AG04450 (cell line): ENCODE measurements around the gene SP5. TPM values are rescaled to one million over a fixed set of nuclear protein-coding genes. Genes with fewer than 3 reads are reported as not detected.
"Not testable (repeated sequence)": the region's sequence is repeated elsewhere in the genome, so short reads cannot be mapped to it uniquely, and the experiment has no call there.

Source experiments
- CTCF ChIA-PET: fragments of 300-600, 350-600 bp; formaldehyde crosslinking; extraction: SDS; loops from one replicate; lab custom pipeline; 2022; ENCODE audit warnings: antibody characterized with exemption, inconsistent platforms; lab: Charles Lee
- POLR2A ChIA-PET: fragments of 350-600 bp; formaldehyde crosslinking; extraction: SDS; loops from one replicate; lab custom pipeline; 2021; ENCODE audit warnings: antibody characterized with exemption, inconsistent platforms; lab: Yijun Ruan, JAX
- DNase-seq: peaks from one replicate; pipeline ENCODE4 v3.0.0-alpha.2; 2011; ENCODE audit warnings: low read depth, low spot score
- H3K27ac ChIP-seq: one replicate; pipeline ENCODE4 v1.5.1; 2012; ENCODE audit warnings: low read depth, low read length, control low read depth
- H3K27me3 ChIP-seq: one replicate; pipeline ENCODE4 v1.6.0; 2012; ENCODE audit warnings: low read length; ENCODE audit not compliant: control insufficient read depth, insufficient read depth
- H3K4me3 ChIP-seq: 2 replicates; pipeline ENCODE4 v1.5.1; 2011; ENCODE audit warnings: mild to moderate bottlenecking, low read depth, low read length, control low read depth
- H3K9me3 ChIP-seq: 2 replicates; pipeline ENCODE4 v1.5.1; 2012; ENCODE audit warnings: low read length; ENCODE audit not compliant: control insufficient read depth, insufficient read depth
- polyA plus RNA-seq: library from polyadenylated mRNA; depleted of rRNA; stranded (reverse); fragments of >200 nt; gene quantifications from 2 replicates; pipeline ENCODE4 v1.2.3, GENCODE V29; 2011
- TF ChIP-seq, protein P1 (sequence below): IDR thresholded peaks from 2 replicates; pipeline ENCODE4 v1.5.1; 2011; ENCODE audit warnings: low read depth, low read length, control low read depth, inconsistent platforms

SP5 gene
- polyA plus RNA-seq, 1 experiment: not detected

DNA sequence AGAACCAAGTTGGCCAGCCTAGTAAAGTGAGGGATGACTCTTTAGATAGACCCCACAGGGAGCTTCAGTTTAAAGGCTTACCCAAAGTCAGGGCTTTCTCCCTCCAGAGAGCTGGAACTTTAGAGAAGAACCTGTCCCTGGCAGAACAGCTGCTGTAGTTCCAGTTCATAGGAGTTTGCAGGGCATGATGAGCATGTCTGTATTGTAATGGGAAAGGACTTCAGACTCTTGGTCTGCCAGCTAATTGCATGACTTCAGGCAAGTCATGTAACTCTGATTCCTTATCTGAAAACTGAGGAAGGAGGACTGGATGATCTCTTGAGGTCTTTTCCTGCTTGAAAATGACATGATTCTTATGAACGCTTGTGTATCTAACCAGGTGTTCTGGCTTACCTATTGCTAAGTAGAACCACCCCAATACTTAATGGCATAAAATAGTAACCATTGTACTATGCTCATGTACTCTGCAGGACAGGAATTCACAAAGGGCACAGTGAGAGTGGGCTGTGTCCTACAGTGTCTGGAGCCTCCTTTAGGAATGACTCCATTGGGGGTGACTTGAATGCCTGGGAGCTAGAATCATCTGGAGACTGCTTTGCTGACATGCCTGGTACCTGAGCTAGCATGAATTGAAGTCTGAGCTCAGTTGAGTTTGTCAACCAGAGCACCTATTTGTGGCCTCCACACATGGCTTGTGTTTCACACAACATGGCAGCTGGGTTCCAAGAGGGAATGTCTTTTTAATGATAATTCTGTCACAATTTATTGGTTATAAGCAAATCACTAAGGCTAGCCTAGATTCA, 18.9 kb downstream of the SP5 start:
- no peaks in the 10 kb centered on the region; the same call in none of the 2 replicates for H3K9me3 ChIP-seq
- no peak for DNase-seq
- ChIA-PET POLR2A (interaction anchor here (0.6 kb wide), 1 partner anchor 8 kb away, joined by 5 read pairs; no protein-coding TSS in a partner anchor), CTCF (no interaction called here)
- no peak overlapping the region for H3K27ac ChIP-seq
- H3K4me3 ChIP-seq: no peak overlapping the region
- TF ChIP-seq, protein P1, sequence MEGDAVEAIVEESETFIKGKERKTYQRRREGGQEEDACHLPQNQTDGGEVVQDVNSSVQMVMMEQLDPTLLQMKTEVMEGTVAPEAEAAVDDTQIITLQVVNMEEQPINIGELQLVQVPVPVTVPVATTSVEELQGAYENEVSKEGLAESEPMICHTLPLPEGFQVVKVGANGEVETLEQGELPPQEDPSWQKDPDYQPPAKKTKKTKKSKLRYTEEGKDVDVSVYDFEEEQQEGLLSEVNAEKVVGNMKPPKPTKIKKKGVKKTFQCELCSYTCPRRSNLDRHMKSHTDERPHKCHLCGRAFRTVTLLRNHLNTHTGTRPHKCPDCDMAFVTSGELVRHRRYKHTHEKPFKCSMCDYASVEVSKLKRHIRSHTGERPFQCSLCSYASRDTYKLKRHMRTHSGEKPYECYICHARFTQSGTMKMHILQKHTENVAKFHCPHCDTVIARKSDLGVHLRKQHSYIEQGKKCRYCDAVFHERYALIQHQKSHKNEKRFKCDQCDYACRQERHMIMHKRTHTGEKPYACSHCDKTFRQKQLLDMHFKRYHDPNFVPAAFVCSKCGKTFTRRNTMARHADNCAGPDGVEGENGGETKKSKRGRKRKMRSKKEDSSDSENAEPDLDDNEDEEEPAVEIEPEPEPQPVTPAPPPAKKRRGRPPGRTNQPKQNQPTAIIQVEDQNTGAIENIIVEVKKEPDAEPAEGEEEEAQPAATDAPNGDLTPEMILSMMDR: no peak
- H3K27me3 ChIP-seq: no peaks in the 10 kb centered on the region

DNA sequence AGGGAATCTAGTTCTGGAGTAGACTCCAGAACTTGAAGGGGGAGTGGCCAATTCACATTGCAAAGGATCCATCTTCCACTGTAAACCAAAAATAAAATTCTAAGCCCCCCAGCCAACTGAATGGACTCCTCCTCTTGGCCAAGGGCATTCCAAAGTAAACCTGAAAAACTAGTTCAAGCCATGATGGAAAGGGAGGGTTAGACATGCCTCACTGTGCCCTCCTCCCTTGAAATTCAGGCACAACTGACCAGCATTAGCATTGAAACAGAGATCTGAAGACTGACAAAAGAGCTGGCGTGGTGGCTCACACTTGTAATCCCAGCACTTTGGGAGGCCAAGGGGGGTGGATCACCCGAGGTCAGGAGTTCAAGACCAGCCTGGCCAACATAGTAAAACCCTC, 19.5 kb downstream of the SP5 start:
- CTCF ChIA-PET, H3K27ac ChIP-seq, DNase-seq, H3K27me3 ChIP-seq, H3K4me3 ChIP-seq, H3K9me3 ChIP-seq: not testable (repeated sequence)
- POLR2A ChIA-PET: interaction anchor here (0.6 kb wide), 1 partner anchor 9 kb away, joined by 5 read pairs; no protein-coding TSS in a partner anchor

DNA sequence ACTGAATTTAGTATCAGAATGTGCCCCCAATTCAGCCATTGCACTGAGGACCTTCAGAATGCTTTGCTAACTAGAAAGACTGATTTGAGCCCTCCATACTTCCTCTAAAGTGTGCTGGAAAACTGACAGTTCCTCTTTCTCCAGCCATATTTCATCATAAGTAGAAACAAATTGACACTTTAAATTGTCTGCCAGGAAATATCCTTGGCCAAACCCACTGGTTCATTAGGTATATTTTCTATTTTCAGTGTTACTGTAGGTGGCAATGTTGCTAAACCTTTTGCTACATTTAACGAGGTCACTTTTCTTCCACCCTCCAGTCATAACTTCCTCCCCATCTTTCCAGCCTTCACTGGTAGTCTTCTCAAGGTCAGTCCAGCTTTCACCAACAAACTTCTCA, 21.5 kb downstream of the SP5 start:
- POLR2A ChIA-PET: no interaction called here
- H3K27ac ChIP-seq: no peak overlapping the region
- no peaks in the 10 kb centered on the region; the same call in none of the 2 replicates for H3K9me3 ChIP-seq
- no peak overlapping the region for H3K4me3 ChIP-seq
- TF ChIP-seq, protein P1: no peak
- CTCF ChIA-PET: interaction anchor here (1.1 kb wide), 1 partner anchor 19 kb away, joined by 3 read pairs; no protein-coding TSS in a partner anchor
- no peaks in the 10 kb centered on the region for H3K27me3 ChIP-seq
- DNase-seq: no peak

DNA sequence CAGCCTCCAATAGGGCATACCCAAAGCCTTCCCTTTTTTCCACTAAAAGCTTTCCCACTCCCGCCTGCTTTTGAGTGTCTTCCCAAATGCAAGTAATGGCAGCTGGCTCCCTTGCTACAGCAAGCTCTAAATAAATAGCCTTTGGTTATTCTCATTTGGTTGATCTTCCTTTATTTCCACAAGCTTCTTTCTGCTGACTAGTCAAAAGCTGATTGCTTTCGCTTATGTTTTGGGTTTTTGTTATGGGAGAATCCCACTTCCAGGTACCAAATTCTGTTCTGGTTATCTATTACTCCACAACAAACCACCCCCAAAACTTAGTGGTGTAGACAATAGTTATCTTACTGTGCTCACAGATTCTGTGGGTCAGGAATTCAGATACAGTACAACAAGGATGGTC, 22.3 kb downstream of the SP5 start:
- Histone ChIP-seq H3K27me3 (no peaks in the 10 kb centered on the region), H3K9me3 (no peaks in the 10 kb centered on the region; the same call in none of the 2 replicates), H3K27ac (no peak overlapping the region), H3K4me3 (no peak overlapping the region)
- DNase-seq: no peak
- ChIA-PET CTCF (interaction anchor here (1.1 kb wide), 1 partner anchor 20 kb away, joined by 3 read pairs; no protein-coding TSS in a partner anchor), POLR2A (no interaction called here)
- TF ChIP-seq, protein P1: no peak

DNA sequence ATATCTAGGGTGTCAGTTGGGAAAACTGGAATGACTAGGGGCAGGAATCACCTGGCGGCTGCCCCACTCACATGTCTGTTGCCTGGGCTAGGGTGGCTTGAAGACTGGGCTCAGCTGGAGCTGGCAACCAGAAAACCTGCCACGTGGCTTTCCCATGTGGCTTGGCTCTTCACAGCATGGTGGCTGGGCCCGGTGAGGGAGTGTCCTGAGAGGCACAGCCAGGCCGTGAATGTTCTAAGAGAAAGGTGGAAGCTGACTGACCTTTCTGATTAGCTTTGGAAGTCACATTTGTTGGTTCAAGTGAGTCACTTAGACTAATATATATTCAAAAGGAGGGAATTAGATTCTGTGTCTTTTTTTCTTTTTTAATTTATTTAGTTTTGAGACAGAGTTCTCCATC, 22.7 kb downstream of the SP5 start:
- Histone ChIP-seq H3K4me3 (no peak overlapping the region), H3K27ac (no peak overlapping the region), H3K9me3 (no peaks in the 10 kb centered on the region; the same call in none of the 2 replicates), H3K27me3 (no peaks in the 10 kb centered on the region)
- no peak for DNase-seq
- TF ChIP-seq, protein P1: no peak
- ChIA-PET CTCF (interaction anchor here (0.7 to 1.1 kb wide), 2 partner anchors 20 to 502 kb away, joined by 3 read pairs; no protein-coding TSS in a partner anchor), POLR2A (no interaction called here)
